PFSK-1 (cell line): ENCODE data around the gene AK8.

Experiments used
- POLR2AphosphoS5 ChIP-seq: IDR thresholded peaks from 2 replicates; pipeline ENCODE4 v1.6.1; 2012; ENCODE audit warnings: low read depth, mild to moderate bottlenecking, control low read depth, low read length, moderate library complexity
- SIN3A ChIP-seq: IDR thresholded peaks from 2 replicates; pipeline ENCODE4 v1.6.1; 2012; ENCODE audit warnings: mild to moderate bottlenecking, low read length, moderate library complexity, borderline replicate concordance; ENCODE audit not compliant: insufficient read depth
- TAF1 ChIP-seq: IDR thresholded peaks from 2 replicates; pipeline ENCODE4 v1.6.1; 2012; ENCODE audit warnings: low read length, control low read depth, borderline replicate concordance; ENCODE audit not compliant: insufficient read depth
- TF ChIP-seq, protein P1 (sequence below), 2 experiments: IDR thresholded peaks; 2 replicates each; pipeline versions ENCODE4 v1.6.1 to v1.8.0; 2011 to 2012; ENCODE audit warnings: low read depth in 2 of 2, low read length in 2 of 2, control low read depth in 1 of 2, inconsistent platforms in 1 of 2, mild to moderate bottlenecking in 1 of 2, moderate library complexity in 1 of 2; ENCODE audit not compliant: insufficient read depth in 1 of 2

GRCh38 chr9:132888151-132888550 is 10.1 kb upstream of the AK8 start:
- TF ChIP-seq POLR2AphosphoS5 (no peak), SIN3A (no peak), TAF1 (no peak)
- TF ChIP-seq, protein P1, sequence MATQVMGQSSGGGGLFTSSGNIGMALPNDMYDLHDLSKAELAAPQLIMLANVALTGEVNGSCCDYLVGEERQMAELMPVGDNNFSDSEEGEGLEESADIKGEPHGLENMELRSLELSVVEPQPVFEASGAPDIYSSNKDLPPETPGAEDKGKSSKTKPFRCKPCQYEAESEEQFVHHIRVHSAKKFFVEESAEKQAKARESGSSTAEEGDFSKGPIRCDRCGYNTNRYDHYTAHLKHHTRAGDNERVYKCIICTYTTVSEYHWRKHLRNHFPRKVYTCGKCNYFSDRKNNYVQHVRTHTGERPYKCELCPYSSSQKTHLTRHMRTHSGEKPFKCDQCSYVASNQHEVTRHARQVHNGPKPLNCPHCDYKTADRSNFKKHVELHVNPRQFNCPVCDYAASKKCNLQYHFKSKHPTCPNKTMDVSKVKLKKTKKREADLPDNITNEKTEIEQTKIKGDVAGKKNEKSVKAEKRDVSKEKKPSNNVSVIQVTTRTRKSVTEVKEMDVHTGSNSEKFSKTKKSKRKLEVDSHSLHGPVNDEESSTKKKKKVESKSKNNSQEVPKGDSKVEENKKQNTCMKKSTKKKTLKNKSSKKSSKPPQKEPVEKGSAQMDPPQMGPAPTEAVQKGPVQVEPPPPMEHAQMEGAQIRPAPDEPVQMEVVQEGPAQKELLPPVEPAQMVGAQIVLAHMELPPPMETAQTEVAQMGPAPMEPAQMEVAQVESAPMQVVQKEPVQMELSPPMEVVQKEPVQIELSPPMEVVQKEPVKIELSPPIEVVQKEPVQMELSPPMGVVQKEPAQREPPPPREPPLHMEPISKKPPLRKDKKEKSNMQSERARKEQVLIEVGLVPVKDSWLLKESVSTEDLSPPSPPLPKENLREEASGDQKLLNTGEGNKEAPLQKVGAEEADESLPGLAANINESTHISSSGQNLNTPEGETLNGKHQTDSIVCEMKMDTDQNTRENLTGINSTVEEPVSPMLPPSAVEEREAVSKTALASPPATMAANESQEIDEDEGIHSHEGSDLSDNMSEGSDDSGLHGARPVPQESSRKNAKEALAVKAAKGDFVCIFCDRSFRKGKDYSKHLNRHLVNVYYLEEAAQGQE (IDR thresholded peaks at IDR 0.05; ENCODE audit: insufficient read depth in 1 of 2, low read depth in 2 of 2, low read length in 2 of 2): no peak
